ENCODE results near the gene ADAMTS19.
A peak's percentile ranks its signal among the peaks of the same experiment; 100 is the strongest.

ADAMTS19 gene

GRCh38 chr5:129419292-129419691, 40.8 kb upstream of the ADAMTS19 start:
- TF ChIP-seq, protein P1, sequence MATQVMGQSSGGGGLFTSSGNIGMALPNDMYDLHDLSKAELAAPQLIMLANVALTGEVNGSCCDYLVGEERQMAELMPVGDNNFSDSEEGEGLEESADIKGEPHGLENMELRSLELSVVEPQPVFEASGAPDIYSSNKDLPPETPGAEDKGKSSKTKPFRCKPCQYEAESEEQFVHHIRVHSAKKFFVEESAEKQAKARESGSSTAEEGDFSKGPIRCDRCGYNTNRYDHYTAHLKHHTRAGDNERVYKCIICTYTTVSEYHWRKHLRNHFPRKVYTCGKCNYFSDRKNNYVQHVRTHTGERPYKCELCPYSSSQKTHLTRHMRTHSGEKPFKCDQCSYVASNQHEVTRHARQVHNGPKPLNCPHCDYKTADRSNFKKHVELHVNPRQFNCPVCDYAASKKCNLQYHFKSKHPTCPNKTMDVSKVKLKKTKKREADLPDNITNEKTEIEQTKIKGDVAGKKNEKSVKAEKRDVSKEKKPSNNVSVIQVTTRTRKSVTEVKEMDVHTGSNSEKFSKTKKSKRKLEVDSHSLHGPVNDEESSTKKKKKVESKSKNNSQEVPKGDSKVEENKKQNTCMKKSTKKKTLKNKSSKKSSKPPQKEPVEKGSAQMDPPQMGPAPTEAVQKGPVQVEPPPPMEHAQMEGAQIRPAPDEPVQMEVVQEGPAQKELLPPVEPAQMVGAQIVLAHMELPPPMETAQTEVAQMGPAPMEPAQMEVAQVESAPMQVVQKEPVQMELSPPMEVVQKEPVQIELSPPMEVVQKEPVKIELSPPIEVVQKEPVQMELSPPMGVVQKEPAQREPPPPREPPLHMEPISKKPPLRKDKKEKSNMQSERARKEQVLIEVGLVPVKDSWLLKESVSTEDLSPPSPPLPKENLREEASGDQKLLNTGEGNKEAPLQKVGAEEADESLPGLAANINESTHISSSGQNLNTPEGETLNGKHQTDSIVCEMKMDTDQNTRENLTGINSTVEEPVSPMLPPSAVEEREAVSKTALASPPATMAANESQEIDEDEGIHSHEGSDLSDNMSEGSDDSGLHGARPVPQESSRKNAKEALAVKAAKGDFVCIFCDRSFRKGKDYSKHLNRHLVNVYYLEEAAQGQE (IDR thresholded peaks at IDR 0.05; ENCODE audit: low read depth) = no peak
- TF ChIP-seq CEBPB (IDR thresholded peaks at IDR 0.05) = peak; percentile 54

GRCh38 chr5:129425031-129425430, 35.1 kb upstream of the ADAMTS19 start:
- TF ChIP-seq TAF1 (IDR thresholded peaks at IDR 0.05; ENCODE audit: low read depth) = no peak
- TF ChIP-seq CEBPB (IDR thresholded peaks at IDR 0.05) = no peak
- TF ChIP-seq, protein P1 (IDR thresholded peaks at IDR 0.05; ENCODE audit: low read depth) = no peak
- TF ChIP-seq FOXM1 (IDR thresholded peaks at IDR 0.05; ENCODE audit: borderline replicate concordance, low read depth) = no peak
- TF ChIP-seq TCF12 (IDR thresholded peaks at IDR 0.05; ENCODE audit: low read depth) = no peak
- no peak for TF ChIP-seq TEAD4 (IDR thresholded peaks at IDR 0.05)
- no peak for TF ChIP-seq USF1 (IDR thresholded peaks at IDR 0.05)
- no peak for TF ChIP-seq CREB1 (IDR thresholded peaks at IDR 0.05; ENCODE audit: low read depth)
- TF ChIP-seq EGR1 (IDR thresholded peaks at IDR 0.05) = no peak
- TF ChIP-seq NFIC (IDR thresholded peaks at IDR 0.05) = no peak
- no peak for TF ChIP-seq ZBTB7A (IDR thresholded peaks at IDR 0.05; ENCODE audit: low read depth)
- no peak for TF ChIP-seq EP300 (IDR thresholded peaks at IDR 0.05; ENCODE audit: borderline replicate concordance)
- no peak for TF ChIP-seq RAD21 (IDR thresholded peaks at IDR 0.05; ENCODE audit: low read depth)
- no peak for TF ChIP-seq MAX (IDR thresholded peaks at IDR 0.05)

DNA sequence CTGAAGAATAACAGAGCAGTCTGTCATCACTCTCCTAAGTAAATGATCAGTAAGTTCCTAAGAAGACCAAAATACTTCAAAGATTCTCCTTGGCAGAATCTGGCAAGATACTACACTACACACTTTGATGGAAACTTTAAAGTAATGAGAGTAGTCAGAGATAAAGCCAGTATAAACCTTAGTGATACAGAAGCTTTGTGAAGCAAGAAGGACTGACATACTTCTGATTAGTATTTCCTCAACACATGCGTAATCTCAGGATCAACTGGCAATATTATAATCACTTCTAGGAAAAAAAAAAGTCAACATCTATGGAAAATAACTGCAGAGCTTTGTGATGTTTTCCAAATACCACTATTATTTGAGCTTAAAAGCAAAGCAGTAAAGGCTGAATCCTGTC, 34.0 kb upstream of the ADAMTS19 start:
- TF ChIP-seq TAF1 (IDR thresholded peaks at IDR 0.05; ENCODE audit: low read depth) = no peak

DNA sequence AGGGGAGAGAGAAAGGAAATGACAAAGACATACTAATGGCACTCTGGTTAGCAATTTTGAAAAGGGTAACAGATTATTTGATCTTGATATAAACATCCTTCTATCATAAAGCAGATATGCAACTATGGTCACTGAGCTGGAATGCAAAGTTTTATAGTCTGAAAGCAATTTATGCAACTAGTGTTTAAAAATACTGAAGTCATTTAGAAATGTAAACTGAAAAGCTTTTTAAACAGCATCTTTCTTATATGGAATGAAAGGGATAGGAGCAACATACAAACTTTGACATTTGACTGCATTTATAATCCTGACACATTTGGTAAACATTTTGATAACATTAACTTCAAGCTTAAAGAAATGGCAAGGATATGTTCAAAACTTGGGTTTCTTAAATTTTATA, 28.7 kb upstream of the ADAMTS19 start:
- TF ChIP-seq TAF1 (IDR thresholded peaks at IDR 0.05; ENCODE audit: low read depth) (no peak), EGR1 (IDR thresholded peaks at IDR 0.05) (no peak), MAX (IDR thresholded peaks at IDR 0.05) (no peak), EP300 (IDR thresholded peaks at IDR 0.05; ENCODE audit: borderline replicate concordance) (no peak), CREB1 (IDR thresholded peaks at IDR 0.05; ENCODE audit: low read depth) (no peak), FOXM1 (IDR thresholded peaks at IDR 0.05; ENCODE audit: borderline replicate concordance, low read depth) (no peak), NFIC (IDR thresholded peaks at IDR 0.05) (no peak), USF1 (IDR thresholded peaks at IDR 0.05) (no peak), CEBPB (IDR thresholded peaks at IDR 0.05) (no peak), YY1 (IDR thresholded peaks at IDR 0.05; ENCODE audit: low read depth) (no peak)
- TF ChIP-seq, protein P1 (IDR thresholded peaks at IDR 0.05; ENCODE audit: low read depth) = no peak

GRCh38 chr5:129438322-129438721, 21.8 kb upstream of the ADAMTS19 start:
- peak; percentile 53; the same call in 1 of the 2 replicates for TF ChIP-seq CEBPB (IDR thresholded peaks at IDR 0.05)
- TF ChIP-seq TEAD4 (IDR thresholded peaks at IDR 0.05) = no peak
- no peak for TF ChIP-seq USF1 (IDR thresholded peaks at IDR 0.05)
- no peak for TF ChIP-seq EP300 (IDR thresholded peaks at IDR 0.05; ENCODE audit: borderline replicate concordance)
